ENCODE data around the gene CETP. TPM values are rescaled to one million over a fixed set of nuclear protein-coding genes. Genes with fewer than 3 reads are reported as not detected.

Gene CETP, protein sequence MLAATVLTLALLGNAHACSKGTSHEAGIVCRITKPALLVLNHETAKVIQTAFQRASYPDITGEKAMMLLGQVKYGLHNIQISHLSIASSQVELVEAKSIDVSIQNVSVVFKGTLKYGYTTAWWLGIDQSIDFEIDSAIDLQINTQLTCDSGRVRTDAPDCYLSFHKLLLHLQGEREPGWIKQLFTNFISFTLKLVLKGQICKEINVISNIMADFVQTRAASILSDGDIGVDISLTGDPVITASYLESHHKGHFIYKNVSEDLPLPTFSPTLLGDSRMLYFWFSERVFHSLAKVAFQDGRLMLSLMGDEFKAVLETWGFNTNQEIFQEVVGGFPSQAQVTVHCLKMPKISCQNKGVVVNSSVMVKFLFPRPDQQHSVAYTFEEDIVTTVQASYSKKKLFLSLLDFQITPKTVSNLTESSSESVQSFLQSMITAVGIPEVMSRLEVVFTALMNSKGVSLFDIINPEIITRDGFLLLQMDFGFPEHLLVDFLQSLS
- 0.16 TPM for total RNA-seq
- long read RNA-seq, partial matches to known transcripts, result 0 of 2 reads
- long read RNA-seq, other reads (novel, unspliced or antisense), result 0 of 2 reads

DNA sequence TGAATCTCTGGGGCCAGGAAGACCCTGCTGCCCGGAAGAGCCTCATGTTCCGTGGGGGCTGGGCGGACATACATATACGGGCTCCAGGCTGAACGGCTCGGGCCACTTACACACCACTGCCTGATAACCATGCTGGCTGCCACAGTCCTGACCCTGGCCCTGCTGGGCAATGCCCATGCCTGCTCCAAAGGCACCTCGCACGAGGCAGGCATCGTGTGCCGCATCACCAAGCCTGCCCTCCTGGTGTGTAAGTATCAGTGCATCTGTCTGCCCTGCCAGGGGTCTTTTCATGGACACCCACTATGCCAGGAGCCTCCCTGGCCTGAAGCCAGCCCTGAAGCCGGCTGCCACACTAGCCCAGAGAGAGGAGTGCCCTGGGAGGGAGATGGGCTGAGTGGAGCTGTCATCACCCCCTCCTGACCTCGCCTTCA lies at the start of gene CETP:
CETP (plus strand) TSS at position 100 of the 431 bp plus-strand sequence; CDS start at position 130, 30 bp downstream.
- no peaks in the 10 kb centered on the region for H3K9me3 ChIP-seq (replicated peaks)
- peak within 1 kb of the TSS; percentile 24 for H3K4me3 ChIP-seq
- DNase-seq, result no peak
- intact Hi-C loops (cut with micrococcal nuclease), result no loop called here
- no peak for TF ChIP-seq CTCF (IDR thresholded peaks at IDR 0.05; ENCODE audit: borderline replicate concordance)
- H3K27me3 ChIP-seq (ENCODE audit: low read depth), result no peaks in the 10 kb centered on the region
- H3K27ac ChIP-seq (replicated peaks), result peak within 1 kb of the TSS; percentile 71
- H3K4me1 ChIP-seq, result peaks cover 58% of the 10 kb centered on the region
- no peaks in the 10 kb centered on the region for H3K36me3 ChIP-seq

GRCh38 chr16:56912746-56913708 lies 48.7 kb upstream of the CETP start:
- H3K36me3 ChIP-seq, result no peaks in the 10 kb centered on the region
- intact Hi-C loops (cut with micrococcal nuclease), result no loop called here
- TF ChIP-seq CTCF (IDR thresholded peaks at IDR 0.05; ENCODE audit: borderline replicate concordance), result no peak
- H3K4me3 ChIP-seq, result no peak overlapping the region
- no peaks in the 10 kb centered on the region for H3K27me3 ChIP-seq (ENCODE audit: low read depth)
- H3K27ac ChIP-seq (replicated peaks), result no peak overlapping the region
- DNase-seq, result no peak
- peaks cover 64% of the 10 kb centered on the region for H3K4me1 ChIP-seq
- H3K9me3 ChIP-seq (replicated peaks), result no peaks in the 10 kb centered on the region

DNA sequence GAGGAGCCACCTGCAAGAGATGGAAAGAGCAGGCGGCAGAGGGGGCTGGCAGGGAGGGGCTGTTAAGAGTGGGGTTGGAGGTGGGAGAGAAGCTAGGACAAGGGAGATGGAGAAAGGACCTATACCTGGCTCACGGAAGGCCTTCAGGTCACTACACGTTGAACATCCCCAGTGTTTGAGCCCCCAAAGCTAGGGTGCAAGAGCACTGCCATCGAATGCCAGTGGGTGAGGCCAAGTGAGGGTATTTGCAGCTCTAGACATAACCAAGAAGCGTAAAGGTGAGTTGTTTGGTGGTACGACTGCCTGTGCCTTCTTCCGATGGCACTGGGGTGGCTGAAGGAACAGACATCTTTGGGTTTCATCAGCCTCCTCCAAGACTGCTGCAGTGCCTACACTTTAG lies 46.9 kb upstream of the CETP start:
- no peak for DNase-seq
- H3K27me3 ChIP-seq (ENCODE audit: low read depth), result no peaks in the 10 kb centered on the region
- H3K4me3 ChIP-seq, result no peak overlapping the region
- no peaks in the 10 kb centered on the region for H3K9me3 ChIP-seq (replicated peaks)
- intact Hi-C loops (cut with micrococcal nuclease), result no loop called here
- no peak for TF ChIP-seq CTCF (IDR thresholded peaks at IDR 0.05; ENCODE audit: borderline replicate concordance)
- peak overlapping the region; percentile 67 for H3K27ac ChIP-seq (replicated peaks)
- H3K4me1 ChIP-seq, result peaks cover 67% of the 10 kb centered on the region
- no peaks in the 10 kb centered on the region for H3K36me3 ChIP-seq

DNA sequence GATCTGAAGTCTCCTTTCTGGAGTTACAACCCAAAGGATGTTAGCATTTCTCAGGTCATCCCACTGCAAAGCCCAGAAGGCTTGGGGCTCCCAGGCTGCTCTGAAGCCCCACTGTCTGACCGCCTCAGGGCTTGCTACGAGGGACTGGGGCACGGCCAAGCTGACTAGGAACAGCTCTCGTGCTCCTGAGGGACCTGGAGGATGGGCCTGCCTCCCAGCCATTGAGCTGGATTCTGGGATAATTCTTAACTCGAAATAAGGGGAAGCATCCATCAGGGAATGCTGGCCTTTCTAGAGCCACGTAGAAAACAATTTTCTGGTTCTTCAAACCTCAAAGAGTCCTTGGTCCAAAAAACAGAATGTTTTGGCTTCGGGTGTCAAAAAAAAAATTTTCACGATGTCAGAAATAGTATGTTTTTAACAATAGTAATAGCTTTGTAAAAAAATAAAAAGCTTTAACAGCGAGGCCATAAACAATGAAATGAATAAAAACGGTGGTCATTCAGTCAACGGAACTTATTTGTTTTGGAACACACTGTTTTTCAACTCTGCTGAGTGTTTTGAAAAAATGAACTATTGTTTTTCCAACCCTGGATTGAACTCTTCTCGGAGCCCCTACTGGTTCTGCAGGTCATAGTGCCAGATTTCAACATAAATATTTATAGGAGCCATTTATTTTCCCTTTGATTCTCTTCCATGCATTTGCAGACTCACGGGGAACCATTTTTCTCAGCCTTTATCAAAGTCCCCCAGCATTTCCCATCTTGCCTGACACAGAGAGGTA lies 46.2 kb upstream of the CETP start:
- no peak for TF ChIP-seq CTCF (IDR thresholded peaks at IDR 0.05; ENCODE audit: borderline replicate concordance)
- Histone ChIP-seq H3K4me3 (no peak overlapping the region), H3K36me3 (no peaks in the 10 kb centered on the region), H3K4me1 (peaks cover 61% of the 10 kb centered on the region), H3K9me3 (replicated peaks) (no peaks in the 10 kb centered on the region), H3K27ac (replicated peaks) (peak overlapping the region; percentile 67), H3K27me3 (ENCODE audit: low read depth) (no peaks in the 10 kb centered on the region)
- no peak for DNase-seq
- intact Hi-C loops (cut with micrococcal nuclease), result no loop called here
